IPS DF 19.7 (cell line): ENCODE measurements around the gene RBP7.

Experiments used
- DNase-seq: peaks from one replicate; pipeline ENCODE4 v3.0.0-alpha.2; 2013; ENCODE audit warnings: low read depth, low spot score

RBP7 gene

DNA sequence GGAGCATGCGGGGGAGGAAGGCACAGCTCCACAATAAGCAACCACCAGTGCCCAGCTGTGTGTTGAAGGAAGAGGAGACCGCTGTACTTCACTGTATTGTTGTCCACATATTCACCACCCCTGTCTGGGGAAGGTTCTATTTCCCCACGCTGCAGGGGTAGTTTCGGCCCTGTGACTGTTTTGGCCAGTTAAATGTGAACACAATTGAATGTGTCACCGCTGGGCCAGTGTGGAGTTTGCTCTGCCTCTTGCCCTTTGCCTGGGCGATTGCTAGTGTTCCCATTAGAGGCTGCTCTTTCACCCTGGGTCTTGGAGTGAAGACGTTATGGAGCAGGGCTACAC is 68.3 kb downstream of the RBP7 start:
- DNase-seq: no peak
